K562 (cell line): ENCODE data around the gene GBA3. TPM values are rescaled to one million over a fixed set of nuclear protein-coding genes. Genes with fewer than 3 reads are reported as not detected.

Experiments
- ATAC-seq: fragments of 200-7000 bp; cut with Tn5 transposase; 3 replicates; pipeline ENCODE4 v1.9.1; 2020; ENCODE audit warnings: moderate library complexity
- BruUV-seq: library from RNA; stranded (reverse); fragments of 400-500 nt; replicated peaks from 2 replicates; lab custom pipeline; 2021; lab: Mats Ljungman, UMichigan
- CTCF ChIA-PET: fragments of 300-600 bp; formaldehyde crosslinking; extraction: SDS; loops from one replicate; lab custom pipeline; 2021; ENCODE audit warnings: low intra/inter-chr PET ratio; lab: Yijun Ruan, JAX
- POLR2A ChIA-PET: fragments of 300-600, 350-650 bp; sonication (Branson Sonifier 250); formaldehyde crosslinking; extraction: SDS; loops from one replicate; lab custom pipeline; 2021; ENCODE audit warnings: antibody characterized with exemption, inconsistent platforms; lab: Yijun Ruan, JAX
- DNase-seq, 4 experiments: peaks; one replicate each; pipeline versions ENCODE4 v3.0.0 to v3.0.0-alpha.2; 2011 to 2018; ENCODE audit warnings: low spot score in 3 of 4, mixed read lengths in 3 of 4; ENCODE audit errors: extremely low read depth in 1 of 4
- FAIRE-seq: peaks from 2 replicates; lab custom pipeline; 2011; peaks lifted over from hg19 to GRCh38; lab: Jason Lieb, UNC
- H2AFZ ChIP-seq: 2 replicates; pipeline ENCODE4 v1.6.0; 2011; ENCODE audit warnings: low read depth, low read length, control low read depth, inconsistent platforms
- H3K27ac ChIP-seq: fragments of 200-600 bp; 3 replicates; pipeline ENCODE4 v1.8.0; 2011; ENCODE audit warnings: low read depth, mild to moderate bottlenecking, control low read depth, inconsistent platforms, low read length, moderate library complexity, mixed read lengths; ENCODE audit errors: extremely low read depth
- H3K27me3 ChIP-seq, 2 experiments: fragments of 300-600 bp in 1 of 2; 2 replicates in 1 of 2; 3 replicates in 1 of 2; pipeline versions ENCODE4 v1.6.0 to v1.8.0; 2011; ENCODE audit warnings: inconsistent platforms in 2 of 2, low read length in 2 of 2, mild to moderate bottlenecking in 1 of 2, mixed read lengths in 1 of 2, moderate library complexity in 1 of 2; ENCODE audit not compliant: control insufficient read depth in 2 of 2, insufficient read depth in 2 of 2
- H3K36me3 ChIP-seq: fragments of 300-600 bp; 3 replicates; pipeline ENCODE4 v1.8.0; 2011; ENCODE audit warnings: mild to moderate bottlenecking, low read length, inconsistent platforms; ENCODE audit not compliant: control insufficient read depth, insufficient read depth
- H3K4me1 ChIP-seq, 2 experiments: fragments of 200-600 bp in 1 of 2; replicated peaks in 1 of 2; 2 replicates in 1 of 2; 3 replicates in 1 of 2; pipeline versions ENCODE4 v1.5.1 to v1.8.0; 2011; ENCODE audit warnings: inconsistent platforms in 2 of 2, low read length in 2 of 2, mild to moderate bottlenecking in 1 of 2, mixed read lengths in 1 of 2, moderate library complexity in 1 of 2; ENCODE audit not compliant: control insufficient read depth in 2 of 2, insufficient read depth in 2 of 2
- H3K4me2 ChIP-seq: 2 replicates; pipeline ENCODE4 v1.6.1; 2011; ENCODE audit warnings: low read length, control low read depth, inconsistent platforms, mixed read lengths; ENCODE audit not compliant: insufficient read depth
- H3K4me3 ChIP-seq: fragments of 200-600 bp; sonication (generic), shearing (Covaris generic); 2 replicates; pipeline ENCODE4 v1.5.1; 2016; ENCODE audit warnings: control low read depth, inconsistent platforms
- H3K79me2 ChIP-seq: fragments of 200-600 bp; 3 replicates; pipeline ENCODE4 v1.8.0; 2011; ENCODE audit warnings: low read length, inconsistent platforms; ENCODE audit not compliant: control insufficient read depth, insufficient read depth
- H3K9ac ChIP-seq, 2 experiments: 2 replicates each; pipeline versions ENCODE4 v1.6.0 to v1.6.1; 2011; ENCODE audit warnings: low read depth in 2 of 2, low read length in 2 of 2, control low read depth in 1 of 2, inconsistent platforms in 1 of 2, mild to moderate bottlenecking in 1 of 2, mixed read lengths in 1 of 2; ENCODE audit not compliant: insufficient read depth in 1 of 2
- H3K9me1 ChIP-seq: one replicate; pipeline ENCODE4 v1.6.0; 2011; ENCODE audit warnings: inconsistent platforms, mild to moderate bottlenecking, low read length, moderate library complexity; ENCODE audit not compliant: control insufficient read depth, insufficient read depth
- H3K9me3 ChIP-seq: replicated peaks from 2 replicates; pipeline ENCODE4 v1.5.1; 2011; ENCODE audit warnings: low read depth, low read length, inconsistent platforms; ENCODE audit not compliant: control insufficient read depth, insufficient read depth
- H4K20me1 ChIP-seq: replicated peaks from 2 replicates; pipeline ENCODE4 v1.6.1; 2011; ENCODE audit warnings: low read length, inconsistent platforms, mixed read lengths; ENCODE audit not compliant: control insufficient read depth, insufficient read depth
- ARID1B ChIP-seq: fragments of 450-650 bp; IDR thresholded peaks from 2 replicates; pipeline ENCODE4 v1.6.1; 2016; ENCODE audit warnings: antibody characterized with exemption, mild to moderate bottlenecking, inconsistent platforms
- CTCF ChIP-seq, 3 experiments: IDR thresholded peaks in 2 of 3; conservative IDR thresholded peaks in 1 of 3; 2 replicates each; pipeline ENCODE4 v1.5.1; 2011 to 2012; ENCODE audit warnings: low read length in 3 of 3, mild to moderate bottlenecking in 3 of 3, control low read depth in 2 of 3, improper control_type of control experiment in 1 of 3, inconsistent platforms in 1 of 3, low read depth in 1 of 3, mixed read lengths in 1 of 3, moderate library complexity in 1 of 3; ENCODE audit not compliant: insufficient read depth in 2 of 3
- ELF4 ChIP-seq: fragments of 450-650 bp; formaldehyde crosslinking; IDR thresholded peaks from 2 replicates; pipeline ENCODE4 v1.4.0; 2022; ENCODE audit warnings: missing genetic modification characterization
- EZH2 ChIP-seq: IDR thresholded peaks from 2 replicates; pipeline ENCODE4 v1.6.1; 2012; ENCODE audit warnings: low read depth, mild to moderate bottlenecking, inconsistent platforms, low read length, borderline replicate concordance
- KAT2B ChIP-seq: IDR thresholded peaks from one replicate; pipeline ENCODE4 v1.6.1; 2012; ENCODE audit warnings: low read depth, mild to moderate bottlenecking, control low read depth, inconsistent platforms, low read length, moderate library complexity
- MAZ ChIP-seq, 2 experiments: fragments of 450-650 bp in 1 of 2; sonication (generic) in 1 of 2; formaldehyde crosslinking; IDR thresholded peaks in 1 of 2; conservative IDR thresholded peaks in 1 of 2; 2 replicates each; pipeline versions ENCODE4 v1.4.0 to v1.5.0; 2020; ENCODE audit warnings: mild to moderate bottlenecking in 1 of 2, missing genetic modification reagents in 1 of 2
- NR2C1 ChIP-seq, 2 experiments: fragments of 450-650 bp; IDR thresholded peaks; 2 replicates each; pipeline ENCODE4 v1.6.1; 2017; ENCODE audit warnings: mild to moderate bottlenecking in 2 of 2, antibody characterized with exemption in 1 of 2, inconsistent platforms in 1 of 2, missing compliant biosample characterization in 1 of 2, missing genetic modification characterization in 1 of 2
- RUNX1 ChIP-seq: sonication (generic); IDR thresholded peaks from 2 replicates; pipeline ENCODE4 v1.6.1; 2016; ENCODE audit warnings: antibody characterized with exemption, low read depth
- VEZF1 ChIP-seq: fragments of 200-800 bp; sonication (Bioruptor generic); IDR thresholded peaks from 2 replicates; pipeline ENCODE4 v1.6.1; 2017; ENCODE audit warnings: missing genetic modification characterization, missing compliant biosample characterization
- ZFX ChIP-seq: sonication (generic); formaldehyde crosslinking; IDR thresholded peaks from 2 replicates; pipeline ENCODE4 v1.8.0; 2022; ENCODE audit warnings: mild to moderate bottlenecking, missing genetic modification reagents, moderate library complexity
- ZNF277 ChIP-seq: fragments of 250-450 bp; sonication (Bioruptor Pico); IDR thresholded peaks from 2 replicates; pipeline ENCODE4 v1.8.0; 2022; ENCODE audit warnings: inconsistent platforms, mild to moderate bottlenecking, moderate library complexity, borderline replicate concordance
- ZNF324 ChIP-seq: fragments of 250-450 bp; sonication (Bioruptor Pico); IDR thresholded peaks from 2 replicates; pipeline ENCODE4 v1.4.0; 2020; ENCODE audit warnings: mild to moderate bottlenecking
- ZNF398 ChIP-seq: fragments of 250-450 bp; sonication (Bioruptor Pico); IDR thresholded peaks from 2 replicates; pipeline ENCODE4 v1.8.0; 2021; ENCODE audit warnings: moderate library complexity, mild to moderate bottlenecking, inconsistent platforms
- ZNF780A ChIP-seq: fragments of 250-450 bp; sonication (Bioruptor Pico); IDR thresholded peaks from 2 replicates; pipeline ENCODE4 v1.5.0; 2021; ENCODE audit warnings: mild to moderate bottlenecking
- WGBS: fragments of 100-300 bp; shearing (Covaris generic); methylation state at CpG from one replicate; pipeline ENCODE4 v1.1.6; 2016; ENCODE audit warnings: low coverage, mixed read lengths; ENCODE audit not compliant: insufficient coverage; ENCODE audit errors: missing lambda C conversion rate; 5-methylcytosine and 5-hydroxymethylcytosine counted together
- in situ Hi-C: fragments of 300-500 bp; cut with MboI; formaldehyde crosslinking; loops from 4 replicates; pipeline ENCODE4 v1.15.0; 2018; ENCODE audit warnings: inconsistent platforms, mixed read lengths
- intact Hi-C: fragments of 100-400 bp; cut with micrococcal nuclease; formaldehyde crosslinking; loops from 2 replicates; pipeline ENCODE4 v1.14.2; 2022
- polyA plus RNA-seq, 8 experiments: library from polyadenylated mRNA; depleted of rRNA in 4 of 8; stranded (reverse) in 5 of 8; unstranded in 3 of 8; fragments of >200 nt; fragmentation: Nextera tagmentation in 2 of 8; fragmentation: Illumina TruSeq in 1 of 8; extraction: Ambion mirVana in 2 of 8; extraction: Trizol in 1 of 8; gene quantifications; 2 replicates each; pipeline versions ENCODE4 v1.2.1 to v1.2.3, GENCODE V29; 2011 to 2014; ENCODE audit warnings: inconsistent platforms in 1 of 8, missing spikeins in 1 of 8
- total RNA-seq, 7 experiments: library from RNA; depleted of rRNA in 6 of 7; stranded (reverse); fragments of >200 nt in 6 of 7; fragmentation: Illumina TruSeq in 2 of 7; extraction: Trizol in 2 of 7; gene quantifications; 2 replicates each; pipeline versions ENCODE4 v1.2.1 to v1.2.3, GENCODE V29; 2011 to 2021; ENCODE audit warnings: low replicate concordance in 1 of 7
- TF ChIP-seq, protein P1 (sequence below): fragments of 450-650 bp; formaldehyde crosslinking; IDR thresholded peaks from 2 replicates; pipeline ENCODE4 v1.4.0; 2020; ENCODE audit warnings: mild to moderate bottlenecking, moderate library complexity

Gene GBA3
- total and polyA plus RNA-seq, 9 of the 15 experiments (the other 6 are each of a cell fraction or from before 2014, with no cell fraction given), result 0.13 to 0.75 (median 0.40) TPM; not detected in 1

DNA sequence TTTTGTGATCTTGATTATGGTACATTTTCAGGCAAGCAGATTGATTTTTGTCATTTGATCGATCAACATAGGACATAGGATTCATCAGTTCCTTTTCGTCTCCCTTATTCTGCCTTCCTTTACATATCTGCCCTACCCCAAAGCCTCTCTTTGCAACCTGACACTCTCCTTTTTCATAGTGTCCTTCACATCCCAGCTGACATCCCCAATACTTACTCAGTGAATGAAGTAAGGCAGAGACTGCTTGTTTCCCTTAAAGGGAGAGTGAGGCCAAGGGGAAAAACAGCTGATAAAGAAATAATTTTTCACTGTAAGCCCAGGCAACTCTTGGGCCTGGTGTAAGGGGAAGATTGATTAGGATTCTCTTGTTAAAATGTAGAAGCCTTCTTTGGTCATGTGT, 69.8 kb downstream of the GBA3 start:
- WGBS, result 0% methylated on average over 2 of the region's 2 CpGs
- ChIA-PET POLR2A (no interaction called here), CTCF (no interaction called here)
- intact Hi-C loops (no loop called here), in situ Hi-C loops (no loop called here)
- H3K9me3 ChIP-seq, result no peaks in the 10 kb centered on the region
- BruUV-seq, result no TSS peak
- ATAC-seq (no peak), FAIRE-seq (no peak), DNase-seq (no peak)
- no peaks in the 10 kb centered on the region for H3K79me2 ChIP-seq
- no peaks in the 10 kb centered on the region for H3K36me3 ChIP-seq
- no peak overlapping the region for H3K4me2 ChIP-seq
- H3K4me3 ChIP-seq, result no peak overlapping the region
- H3K9ac ChIP-seq, result no peak overlapping the region
- no peak overlapping the region for H3K27ac ChIP-seq
- H4K20me1 ChIP-seq, result no peaks in the 10 kb centered on the region
- H3K4me1 ChIP-seq, result no peaks in the 10 kb centered on the region
- no peak overlapping the region for H2AFZ ChIP-seq
- no peaks in the 10 kb centered on the region for H3K9me1 ChIP-seq
- no peaks in the 10 kb centered on the region for H3K27me3 ChIP-seq
- TF ChIP-seq ZFX (CRISPR knock-in tag) (no peak), RUNX1 (no peak), ELF4 (CRISPR knock-in tag) (no peak), ZNF398 (CRISPR knock-in tag) (no peak), KAT2B (no peak), NR2C1 (IDR thresholded peaks at IDR 0.05) (no peak), NR2C1 (tag; IDR thresholded peaks at IDR 0.05) (no peak), EZH2 (no peak), ZNF277 (no peak), VEZF1 (CRISPR knock-in tag) (no peak), ARID1B (no peak), ZNF324 (CRISPR knock-in tag) (no peak), ZNF780A (CRISPR knock-in tag) (no peak), MAZ (CRISPR knock-in tag; conservative IDR thresholded peaks at IDR 0.05 in 1 of 2, IDR thresholded peaks at IDR 0.05 in 1 of 2) (no peak), CTCF (IDR thresholded peaks at IDR 0.05 in 2 of 3, conservative IDR thresholded peaks at IDR 0.05 in 1 of 3; ENCODE audit: insufficient read depth in 2 of 3, low read depth in 1 of 3, low read length in 3 of 3) (no peak)
- TF ChIP-seq, protein P1, sequence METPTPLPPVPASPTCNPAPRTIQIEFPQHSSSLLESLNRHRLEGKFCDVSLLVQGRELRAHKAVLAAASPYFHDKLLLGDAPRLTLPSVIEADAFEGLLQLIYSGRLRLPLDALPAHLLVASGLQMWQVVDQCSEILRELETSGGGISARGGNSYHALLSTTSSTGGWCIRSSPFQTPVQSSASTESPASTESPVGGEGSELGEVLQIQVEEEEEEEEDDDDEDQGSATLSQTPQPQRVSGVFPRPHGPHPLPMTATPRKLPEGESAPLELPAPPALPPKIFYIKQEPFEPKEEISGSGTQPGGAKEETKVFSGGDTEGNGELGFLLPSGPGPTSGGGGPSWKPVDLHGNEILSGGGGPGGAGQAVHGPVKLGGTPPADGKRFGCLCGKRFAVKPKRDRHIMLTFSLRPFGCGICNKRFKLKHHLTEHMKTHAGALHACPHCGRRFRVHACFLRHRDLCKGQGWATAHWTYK (CRISPR knock-in tag), result no peak
